ENCODE results near the gene GPATCH1.

Gene GPATCH1

GRCh38 chr19:33064792-33065550, 16.0 kb upstream of the GPATCH1 start, which contains the start of gene RHPN2:
Gene RHPN2 (minus strand): TSS chr19:33064888. CDS start chr19:33064852, 36 bp downstream.
- Histone ChIP-seq H3K79me2 (ENCODE audit: low read length) (peaks cover 34% of the 10 kb centered on the region), H3F3A (ENCODE audit: insufficient read depth, low read length) (no peaks in the 10 kb centered on the region; the same call in 1 of the 2 replicates), H3K36me3 (replicated peaks; ENCODE audit: insufficient read depth, low read length) (no peaks in the 10 kb centered on the region), H3K4me3 (ENCODE audit: low read length) (peak within 1 kb of the TSS; percentile 71), H2AFZ (ENCODE audit: low read length) (peak within 1 kb of the TSS; percentile 72), H3K4me2 (ENCODE audit: low read depth, low read length) (peak within 1 kb of the TSS; percentile 74; the same call in 1 of the 2 replicates), H3K27me3 (replicated peaks; ENCODE audit: insufficient read depth, low read length) (no peaks in the 10 kb centered on the region), H3K4me1 (ENCODE audit: low read length) (no peaks in the 10 kb centered on the region), H4K20me1 (ENCODE audit: insufficient read depth, low read length) (no peaks in the 10 kb centered on the region), H3K9me2 (replicated peaks; ENCODE audit: insufficient read depth, low read length) (no peaks in the 10 kb centered on the region), H3K9ac (ENCODE audit: low read length) (peak within 1 kb of the TSS; percentile 67), H3K27ac (ENCODE audit: low read length) (no peak within 1 kb of the TSS; the same call in 1 of the 2 replicates), H3K9me3 (replicated peaks; ENCODE audit: insufficient read depth, low read length) (no peaks in the 10 kb centered on the region)
- no peak for TF ChIP-seq EZH2 (optimal IDR thresholded peaks at IDR 0.05; ENCODE audit: low read depth, low read length)
- TF ChIP-seq EZH2phosphoT487 (IDR thresholded peaks at IDR 0.05; ENCODE audit: low read length) = no peak
- TF ChIP-seq, protein P1, sequence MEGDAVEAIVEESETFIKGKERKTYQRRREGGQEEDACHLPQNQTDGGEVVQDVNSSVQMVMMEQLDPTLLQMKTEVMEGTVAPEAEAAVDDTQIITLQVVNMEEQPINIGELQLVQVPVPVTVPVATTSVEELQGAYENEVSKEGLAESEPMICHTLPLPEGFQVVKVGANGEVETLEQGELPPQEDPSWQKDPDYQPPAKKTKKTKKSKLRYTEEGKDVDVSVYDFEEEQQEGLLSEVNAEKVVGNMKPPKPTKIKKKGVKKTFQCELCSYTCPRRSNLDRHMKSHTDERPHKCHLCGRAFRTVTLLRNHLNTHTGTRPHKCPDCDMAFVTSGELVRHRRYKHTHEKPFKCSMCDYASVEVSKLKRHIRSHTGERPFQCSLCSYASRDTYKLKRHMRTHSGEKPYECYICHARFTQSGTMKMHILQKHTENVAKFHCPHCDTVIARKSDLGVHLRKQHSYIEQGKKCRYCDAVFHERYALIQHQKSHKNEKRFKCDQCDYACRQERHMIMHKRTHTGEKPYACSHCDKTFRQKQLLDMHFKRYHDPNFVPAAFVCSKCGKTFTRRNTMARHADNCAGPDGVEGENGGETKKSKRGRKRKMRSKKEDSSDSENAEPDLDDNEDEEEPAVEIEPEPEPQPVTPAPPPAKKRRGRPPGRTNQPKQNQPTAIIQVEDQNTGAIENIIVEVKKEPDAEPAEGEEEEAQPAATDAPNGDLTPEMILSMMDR (IDR thresholded peaks at IDR 0.05; ENCODE audit: low read length) = no peak
- peak; percentile 81 for DNase-seq

DNA sequence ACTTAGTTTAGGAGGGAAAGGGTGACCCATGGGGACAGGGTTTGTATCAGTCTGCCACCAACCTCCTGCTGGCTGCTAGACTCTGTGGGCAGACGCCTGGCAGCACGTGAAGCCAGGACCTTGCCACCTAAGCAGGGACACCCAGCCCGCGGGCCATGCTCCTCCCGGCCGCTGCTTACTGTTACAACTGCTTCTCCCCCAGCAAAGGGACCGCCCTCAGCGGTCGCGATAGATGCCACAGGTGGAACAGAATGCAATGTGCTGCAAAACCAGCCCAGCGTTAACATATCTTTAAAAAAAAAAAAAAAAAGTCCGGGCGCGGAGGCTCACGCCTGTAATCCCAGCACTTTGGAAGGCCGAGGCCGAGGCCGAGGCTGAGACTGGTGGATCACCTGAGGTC, 14.4 kb upstream of the GPATCH1 start:
- TF ChIP-seq EZH2phosphoT487 (IDR thresholded peaks at IDR 0.05; ENCODE audit: low read length) (no peak), EZH2 (optimal IDR thresholded peaks at IDR 0.05; ENCODE audit: low read depth, low read length) (no peak)
- TF ChIP-seq, protein P1 (IDR thresholded peaks at IDR 0.05; ENCODE audit: low read length) = no peak
- Histone ChIP-seq H3F3A (ENCODE audit: insufficient read depth, low read length) (no peaks in the 10 kb centered on the region; the same call in 1 of the 2 replicates), H3K9me2 (replicated peaks; ENCODE audit: insufficient read depth, low read length) (no peaks in the 10 kb centered on the region), H3K4me1 (ENCODE audit: low read length) (no peaks in the 10 kb centered on the region), H3K27me3 (replicated peaks; ENCODE audit: insufficient read depth, low read length) (no peaks in the 10 kb centered on the region), H3K4me3 (ENCODE audit: low read length) (no peak overlapping the region), H3K36me3 (replicated peaks; ENCODE audit: insufficient read depth, low read length) (no peaks in the 10 kb centered on the region), H3K9me3 (replicated peaks; ENCODE audit: insufficient read depth, low read length) (no peaks in the 10 kb centered on the region), H4K20me1 (ENCODE audit: insufficient read depth, low read length) (no peaks in the 10 kb centered on the region), H3K79me2 (ENCODE audit: low read length) (peaks cover 21% of the 10 kb centered on the region), H3K4me2 (ENCODE audit: low read depth, low read length) (no peak overlapping the region), H2AFZ (ENCODE audit: low read length) (no peak overlapping the region), H3K27ac (ENCODE audit: low read length) (no peak overlapping the region), H3K9ac (ENCODE audit: low read length) (no peak overlapping the region)
- DNase-seq = no peak

DNA sequence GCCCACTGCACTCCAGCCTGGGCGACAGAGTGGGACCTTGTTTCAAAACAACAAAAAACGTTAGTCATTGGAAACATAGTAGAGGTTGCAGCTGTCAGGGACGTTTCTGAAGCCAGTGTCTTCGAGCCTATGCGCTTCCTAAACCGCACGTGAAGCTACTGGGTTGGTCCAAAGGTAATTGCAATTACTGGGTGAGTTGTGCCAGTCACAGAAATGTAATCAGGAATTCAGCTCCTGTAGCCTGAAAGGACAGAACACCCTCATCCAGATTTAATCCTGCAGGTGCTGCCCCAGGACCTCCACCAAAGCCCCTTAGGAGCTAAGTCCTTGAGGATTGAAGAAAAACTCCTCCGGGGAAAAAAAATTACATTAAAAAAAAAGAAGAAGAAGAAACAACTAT, 13.9 kb upstream of the GPATCH1 start:
- TF ChIP-seq, protein P1 (IDR thresholded peaks at IDR 0.05; ENCODE audit: low read length) = no peak
- TF ChIP-seq EZH2 (optimal IDR thresholded peaks at IDR 0.05; ENCODE audit: low read depth, low read length) (no peak), EZH2phosphoT487 (IDR thresholded peaks at IDR 0.05; ENCODE audit: low read length) (no peak)
- H3K27ac ChIP-seq (ENCODE audit: low read length) = no peak overlapping the region

More for the DNA sequence above, 13.9 kb upstream of the GPATCH1 start:
- Histone ChIP-seq H4K20me1 (ENCODE audit: insufficient read depth, low read length) (no peaks in the 10 kb centered on the region), H3K9ac (ENCODE audit: low read length) (no peak overlapping the region), H3F3A (ENCODE audit: insufficient read depth, low read length) (no peaks in the 10 kb centered on the region; the same call in 1 of the 2 replicates), H3K36me3 (replicated peaks; ENCODE audit: insufficient read depth, low read length) (no peaks in the 10 kb centered on the region), H3K9me3 (replicated peaks; ENCODE audit: insufficient read depth, low read length) (no peaks in the 10 kb centered on the region), H3K27me3 (replicated peaks; ENCODE audit: insufficient read depth, low read length) (no peaks in the 10 kb centered on the region), H2AFZ (ENCODE audit: low read length) (no peak overlapping the region), H3K9me2 (replicated peaks; ENCODE audit: insufficient read depth, low read length) (no peaks in the 10 kb centered on the region), H3K4me1 (ENCODE audit: low read length) (no peaks in the 10 kb centered on the region), H3K79me2 (ENCODE audit: low read length) (peaks cover 16% of the 10 kb centered on the region), H3K4me2 (ENCODE audit: low read depth, low read length) (no peak overlapping the region), H3K4me3 (ENCODE audit: low read length) (no peak overlapping the region)
- no peak for DNase-seq
